Measurements from ENCODE around the gene ANKRD39. TPM values are rescaled to one million over a fixed set of nuclear protein-coding genes. Genes with fewer than 3 reads are reported as not detected.
A peak's percentile ranks its signal among the peaks of the same experiment; 100 is the strongest.
"Not testable (repeated sequence)": the region's sequence is repeated elsewhere in the genome, so short reads cannot be mapped to it uniquely, and the experiment has no call there.

ANKRD39 gene
- polyA plus RNA-seq, 10 donors, result 4.2 to 8.7 (median 6.6) TPM

DNA sequence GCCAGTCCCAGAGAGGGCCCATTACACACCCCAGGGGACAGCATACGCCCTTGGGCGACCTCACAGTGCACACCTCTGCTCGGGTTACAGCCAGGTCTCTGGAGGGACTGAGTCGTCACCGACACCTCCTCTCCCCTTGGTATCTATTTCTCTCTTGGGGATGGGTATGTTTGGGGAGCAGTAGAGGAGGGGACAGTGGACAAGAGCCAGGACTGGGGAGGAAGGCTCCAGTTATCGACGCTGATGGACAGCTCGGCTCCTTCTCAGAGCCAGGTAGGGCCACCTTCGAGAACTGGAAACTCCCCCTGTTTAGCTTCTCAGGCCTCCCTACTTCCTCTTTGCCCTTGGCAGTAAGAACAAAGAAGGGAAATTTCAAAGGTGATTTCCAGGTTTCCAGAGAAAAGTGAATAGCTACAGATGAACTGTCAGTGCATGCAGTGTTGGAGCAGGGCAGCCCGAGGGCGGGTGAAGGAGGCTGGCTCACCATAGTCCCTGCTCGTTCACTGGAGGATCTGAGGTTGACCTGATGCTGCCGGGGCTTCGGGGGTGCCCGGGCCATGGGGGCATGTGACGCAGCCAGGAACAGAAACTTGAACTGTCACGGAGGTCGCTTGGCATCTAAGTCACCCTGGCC is 16.5 kb upstream of the ANKRD39 start:
- DNase-seq, result peak in 1 of 3 donors; percentile 12

DNA sequence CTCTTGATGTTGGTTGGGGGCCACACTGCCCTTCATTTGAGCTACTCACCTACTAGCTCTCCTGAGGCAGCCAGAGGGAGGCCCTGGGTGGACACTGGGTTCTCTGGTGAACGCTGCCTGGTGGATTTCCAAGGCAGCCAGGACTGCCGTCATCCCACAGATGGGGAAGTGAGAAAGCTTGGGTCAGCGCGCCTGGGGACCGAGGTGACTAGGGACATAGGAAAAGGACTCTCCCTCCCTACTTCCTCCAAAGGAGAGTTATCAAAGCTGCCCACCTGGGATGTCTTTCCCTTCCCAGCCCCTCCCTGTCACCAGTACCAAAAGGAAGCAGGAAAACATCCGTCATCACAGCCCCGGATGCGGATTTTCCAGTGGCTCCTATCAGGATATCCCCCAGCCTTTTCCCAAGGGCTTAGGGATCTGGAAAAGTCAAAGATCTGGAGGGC is 15.9 kb upstream of the ANKRD39 start:
- DNase-seq, result no peak

DNA sequence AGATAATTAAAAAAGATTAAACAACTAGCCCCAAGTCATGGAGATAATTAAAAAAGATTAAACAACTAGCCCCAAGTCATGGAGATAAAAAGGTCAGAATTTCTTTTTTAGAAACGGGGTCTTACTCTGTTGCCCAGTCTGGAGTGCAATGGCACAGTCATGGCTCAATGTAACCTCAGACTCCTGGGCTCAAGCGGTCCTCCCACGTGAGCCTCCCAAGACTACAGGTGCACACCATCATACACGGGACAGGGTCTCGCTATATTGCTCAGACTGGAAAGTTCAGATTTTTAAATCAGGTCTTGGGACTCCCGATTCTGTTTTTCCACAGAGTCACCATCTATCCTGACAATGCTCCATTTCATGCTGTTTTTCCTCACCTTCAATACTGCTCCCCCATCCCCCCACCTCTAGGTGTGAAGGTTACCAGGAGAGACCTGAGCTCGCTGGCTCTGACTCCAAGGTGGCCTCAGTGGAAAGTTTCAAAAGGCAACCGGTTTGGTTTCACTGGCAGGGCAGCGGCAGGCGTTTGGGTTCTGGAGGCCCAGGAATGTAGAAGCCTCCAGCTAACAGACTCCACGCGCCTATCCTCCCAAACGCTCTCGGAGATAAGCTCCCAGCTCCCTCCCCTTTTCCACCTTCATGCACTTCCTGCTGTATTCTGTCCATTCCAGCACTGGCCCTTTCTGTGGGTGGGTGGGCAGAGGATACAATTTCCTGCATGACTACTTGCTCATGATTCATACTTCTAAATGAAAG is 15.0 kb upstream of the ANKRD39 start:
- no peak for DNase-seq

DNA sequence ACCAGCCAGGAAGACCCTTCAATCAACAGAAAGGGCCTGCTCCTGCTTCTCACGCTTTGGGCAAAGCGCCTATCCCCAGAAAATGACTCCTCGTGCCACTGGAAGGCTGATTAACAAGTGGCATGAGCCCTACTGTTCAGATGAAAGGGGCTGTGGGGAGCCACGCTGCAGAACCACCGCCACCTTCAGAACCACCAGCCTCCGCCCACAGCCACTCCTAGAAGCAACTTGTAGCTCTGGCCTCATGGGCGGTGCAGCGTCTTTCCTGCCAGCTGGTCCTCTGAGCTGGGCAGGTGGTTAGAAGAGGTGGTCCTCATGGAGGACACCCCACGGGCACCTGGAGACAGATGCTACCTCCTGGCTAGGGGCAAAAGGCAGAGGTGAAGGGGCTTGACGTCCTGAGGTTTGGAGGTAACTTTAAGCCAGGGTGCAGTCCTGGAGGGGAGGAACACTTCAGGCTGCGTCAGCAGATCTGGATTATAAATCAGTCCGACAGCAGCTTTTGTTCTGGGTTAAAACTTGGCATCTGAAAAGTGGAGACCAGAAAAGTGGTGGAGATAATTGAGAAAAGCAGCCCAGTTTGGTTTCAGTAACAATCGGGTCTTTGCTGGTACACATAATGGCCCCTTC is 12.9 kb upstream of the ANKRD39 start:
- DNase-seq, result peak in 1 of 3 donors; percentile 66

DNA sequence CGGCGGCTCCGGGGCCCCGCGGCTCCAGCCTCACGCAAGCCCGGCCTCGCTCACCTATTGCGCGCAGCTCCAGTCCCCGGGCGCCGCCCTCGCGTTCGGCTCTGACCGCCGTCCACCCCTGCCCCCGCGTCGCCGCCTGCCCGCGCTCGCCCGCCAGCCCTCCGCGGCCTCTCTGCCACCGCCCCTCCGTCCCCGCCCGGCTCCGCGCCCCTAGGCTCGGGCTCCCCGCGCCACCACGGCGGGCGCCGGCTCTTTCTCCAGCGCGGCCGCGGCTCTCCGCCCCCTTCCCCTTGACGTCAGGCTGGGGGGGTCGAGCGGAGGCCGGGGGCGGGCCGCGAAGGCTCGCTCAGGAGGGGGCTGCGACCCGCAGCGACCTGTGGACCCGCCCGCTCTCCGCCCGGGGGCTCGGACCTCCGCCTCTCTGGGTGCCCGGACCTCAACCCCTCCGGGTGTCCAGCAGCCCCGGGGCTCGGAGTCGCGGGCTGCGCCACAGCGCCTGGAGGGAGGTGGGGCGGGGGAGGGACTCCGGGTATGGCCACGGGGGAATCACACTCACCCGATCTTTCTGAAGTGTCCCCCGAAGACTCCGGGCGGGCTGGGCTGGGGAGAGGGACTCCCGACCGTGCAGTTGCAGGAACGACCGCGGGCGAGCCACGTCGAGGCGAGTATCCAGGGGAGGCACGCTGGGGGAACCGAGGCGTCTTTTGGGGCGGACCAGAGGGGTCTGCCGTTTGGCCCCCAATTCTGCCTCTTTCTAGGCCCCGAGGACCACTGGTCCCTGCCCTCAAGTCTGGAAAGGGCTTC is 12.2 kb upstream of the ANKRD39 start, which contains the start of gene SEMA4C:
Gene SEMA4C, minus strand, starts transcription at position 259 of the 804 bp plus-strand sequence. CDS start 2,194 bp downstream, outside the sequence.
- DNase-seq, result peak in 2 of 3 donors; percentile 77 to 82

DNA sequence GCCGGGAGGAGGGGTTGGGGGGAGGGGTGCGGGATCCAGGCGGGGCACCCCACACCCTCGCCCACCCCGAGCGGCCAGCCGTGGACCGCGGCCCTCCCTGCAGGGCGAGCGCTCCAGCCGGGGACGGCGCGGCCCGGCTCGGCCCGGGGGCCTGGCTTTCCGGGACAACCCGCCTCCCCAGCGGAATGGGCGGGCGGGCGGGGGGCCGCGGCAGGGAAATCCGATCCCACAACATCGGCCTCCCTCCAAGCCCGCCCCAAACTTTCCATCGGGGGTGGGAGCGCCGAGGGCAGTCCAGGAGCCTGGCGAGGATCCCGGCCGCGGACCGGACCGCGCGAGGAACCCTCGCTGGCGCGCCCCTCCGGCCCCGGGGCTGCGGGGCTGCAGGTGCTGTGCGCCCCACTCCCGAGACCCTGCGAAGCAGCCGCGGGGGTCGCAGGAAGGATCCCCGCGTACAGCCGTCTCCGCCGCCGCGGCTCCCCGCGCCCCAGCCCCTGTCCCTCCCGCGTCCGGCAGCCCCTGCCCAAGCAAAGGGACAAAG is 11.5 kb upstream of the ANKRD39 start:
- DNase-seq, result peak; percentile 84 to 94 (median 90)

DNA sequence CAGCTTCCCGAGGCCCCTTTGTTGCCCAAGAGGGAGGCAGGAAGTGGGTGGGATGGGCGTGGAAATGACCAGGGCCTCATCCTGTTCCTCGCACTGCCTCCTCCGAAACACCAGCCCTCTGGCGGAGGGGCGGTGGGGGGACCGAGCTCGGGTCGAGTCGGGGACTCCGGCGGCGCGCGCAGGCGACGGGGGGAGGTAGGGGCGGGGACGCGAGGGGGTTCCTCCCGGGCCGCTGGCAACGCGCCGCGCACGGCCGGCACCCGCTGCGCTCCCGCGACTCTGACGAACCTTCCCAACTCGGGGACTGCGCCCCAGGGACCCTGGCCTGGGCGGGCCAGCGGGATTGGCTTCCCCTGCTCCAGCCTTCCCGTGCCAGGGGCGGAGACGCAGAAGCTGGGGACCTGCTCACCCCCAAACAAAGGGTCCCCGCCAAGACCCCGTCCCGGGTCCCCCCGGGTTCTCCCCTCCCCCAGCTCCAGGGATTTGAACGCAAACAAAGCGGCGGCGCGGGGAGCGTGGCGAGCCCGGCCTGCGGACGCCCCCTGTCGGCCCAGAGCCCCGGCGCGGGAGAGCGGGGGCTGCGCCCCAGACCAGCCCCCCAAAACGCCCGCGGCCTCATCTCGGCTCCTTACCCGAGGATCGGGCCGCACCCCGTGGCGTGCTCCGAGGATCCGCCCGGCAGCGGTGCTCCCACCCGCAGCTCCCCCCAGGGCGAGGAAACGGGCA is 10.9 kb upstream of the ANKRD39 start:
- peak; percentile 90 to 96 (median 90) for DNase-seq

DNA sequence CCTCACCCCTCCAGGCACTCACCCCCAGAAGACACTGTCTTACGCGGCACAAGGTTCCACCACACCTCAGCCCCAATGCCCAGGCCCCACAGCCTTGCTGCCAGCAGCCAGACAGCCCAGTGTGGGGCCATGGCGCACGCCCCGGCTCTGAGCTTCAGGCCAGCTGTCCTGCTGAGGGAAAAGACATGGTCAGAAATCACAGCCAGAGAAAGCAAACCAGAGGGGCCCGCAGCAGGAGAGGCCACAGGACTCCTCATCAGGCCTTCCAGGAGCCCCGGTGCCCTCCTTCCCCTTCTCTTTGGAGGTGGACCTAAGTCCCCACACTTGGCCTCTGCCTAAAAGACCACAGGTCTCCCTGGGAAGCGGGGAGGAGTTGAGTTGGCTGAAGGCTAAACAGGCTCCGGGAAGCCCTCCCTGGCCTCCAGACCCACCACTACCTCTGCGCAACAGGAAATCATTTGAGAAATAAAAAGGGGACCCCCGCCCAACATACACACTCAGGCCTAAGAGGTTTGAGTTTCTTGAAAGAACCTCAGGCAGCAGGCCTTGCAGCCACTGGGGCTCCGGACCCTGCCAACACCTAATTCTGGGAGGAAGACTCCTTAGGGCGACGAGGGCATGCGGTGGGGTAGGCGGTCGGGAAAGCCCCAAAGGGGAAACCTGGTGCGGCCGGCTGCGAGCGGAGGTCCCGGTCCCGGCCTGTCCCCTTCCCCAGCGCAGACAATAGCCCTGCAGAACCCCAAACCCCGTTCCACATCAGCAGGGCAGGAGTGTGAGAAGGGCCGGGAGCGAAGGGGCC is 10.1 kb upstream of the ANKRD39 start:
- peak in 1 of 3 donors; percentile 56 for DNase-seq

DNA sequence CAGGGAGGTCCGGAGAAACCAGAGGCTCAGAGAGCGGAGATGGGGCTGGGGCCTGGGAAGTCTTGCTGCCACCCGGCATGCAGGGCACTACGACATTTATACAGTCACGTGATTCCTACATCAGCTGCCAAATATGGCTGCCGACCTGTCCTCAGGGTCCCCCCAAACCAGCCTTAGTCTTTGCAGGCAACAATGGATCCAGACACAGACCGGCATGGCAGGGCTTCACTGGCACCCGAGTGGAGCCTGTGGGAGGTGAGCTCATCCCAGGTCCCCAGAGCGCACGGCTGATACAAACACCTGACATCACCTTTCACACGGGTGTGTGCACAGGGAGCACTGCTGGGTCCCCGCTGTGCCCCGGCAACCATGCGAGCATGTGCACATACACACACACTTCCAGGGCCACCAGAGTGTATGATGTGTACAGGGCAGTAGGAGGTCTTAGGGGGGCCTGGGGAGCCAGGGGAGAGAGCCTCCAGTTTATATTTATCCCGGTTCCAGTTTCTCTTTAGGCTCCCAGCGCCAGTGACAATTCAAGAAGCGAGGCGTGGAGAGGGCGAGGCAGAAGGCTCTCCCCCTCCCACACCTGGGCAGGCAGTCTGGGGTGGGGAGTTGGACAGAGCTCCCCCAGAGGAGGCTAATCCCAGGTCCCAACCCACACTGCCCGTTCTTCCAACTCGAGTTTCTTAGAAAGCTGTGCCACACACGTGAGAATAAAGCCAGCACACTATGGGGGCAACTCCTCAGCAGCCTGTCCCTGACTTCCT is 9.4 kb upstream of the ANKRD39 start:
- no peak for DNase-seq

DNA sequence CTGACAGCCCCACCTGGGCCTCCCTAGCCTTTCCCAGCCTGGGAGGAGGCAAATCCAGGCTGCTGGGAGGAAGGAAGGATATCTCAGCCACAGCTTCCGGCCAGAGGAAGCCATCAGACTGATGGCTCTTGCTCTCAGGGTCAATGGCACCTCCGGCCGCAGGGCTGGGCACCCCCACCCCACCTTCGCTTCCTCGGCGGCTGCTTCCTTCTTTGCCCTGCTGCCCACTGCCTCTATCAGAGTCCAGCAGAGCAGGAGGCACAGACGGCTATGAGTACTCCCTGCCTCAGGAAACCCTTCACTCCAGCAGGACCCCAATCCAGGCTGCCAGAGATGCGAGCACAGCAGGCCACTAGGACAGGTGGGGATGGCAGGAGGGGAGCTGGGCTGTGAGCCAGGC is 8.8 kb upstream of the ANKRD39 start:
- DNase-seq, result peak in 1 of 3 donors; percentile 19

DNA sequence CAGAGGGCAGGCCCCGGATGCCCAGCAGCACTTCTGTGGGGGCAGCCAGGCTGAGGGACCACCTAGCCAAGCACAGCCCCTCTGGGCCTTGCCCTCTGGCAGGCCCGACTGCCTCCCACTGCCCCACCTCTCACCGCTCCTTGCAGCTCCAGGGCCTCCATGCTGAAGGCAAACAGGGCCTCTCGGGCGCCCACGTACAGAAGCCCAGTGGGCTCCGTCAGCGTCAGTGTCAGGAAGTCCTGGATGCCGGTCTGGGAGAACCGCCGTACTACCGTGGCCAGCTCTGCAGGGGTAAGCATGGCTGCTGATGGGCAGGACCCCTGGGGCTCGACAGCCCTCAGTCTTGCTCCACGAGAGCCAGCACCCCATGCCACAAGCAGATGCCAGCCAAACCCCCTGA is 8.3 kb upstream of the ANKRD39 start:
- peak in 1 of 3 donors; percentile 3 for DNase-seq

DNA sequence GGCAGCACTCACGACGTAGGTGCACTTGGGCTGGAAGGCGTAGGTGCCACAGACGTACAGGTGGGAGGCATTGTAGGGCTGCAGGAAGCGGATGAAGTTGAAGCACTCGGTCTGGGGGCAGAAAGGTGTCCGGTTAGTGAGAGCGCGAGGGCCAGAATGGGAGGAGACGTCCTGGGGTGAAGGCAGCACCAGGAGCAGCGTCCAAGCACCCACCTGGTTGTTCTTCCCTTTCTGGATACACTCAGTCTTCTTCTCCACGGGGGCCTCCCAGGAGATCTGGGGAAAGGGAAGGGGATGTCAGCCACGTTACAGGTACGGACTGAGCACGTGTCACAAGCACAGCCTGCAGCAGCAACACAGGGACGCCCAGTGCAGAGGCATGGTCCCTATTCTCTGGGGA is 7.8 kb upstream of the ANKRD39 start:
- DNase-seq, result no peak

DNA sequence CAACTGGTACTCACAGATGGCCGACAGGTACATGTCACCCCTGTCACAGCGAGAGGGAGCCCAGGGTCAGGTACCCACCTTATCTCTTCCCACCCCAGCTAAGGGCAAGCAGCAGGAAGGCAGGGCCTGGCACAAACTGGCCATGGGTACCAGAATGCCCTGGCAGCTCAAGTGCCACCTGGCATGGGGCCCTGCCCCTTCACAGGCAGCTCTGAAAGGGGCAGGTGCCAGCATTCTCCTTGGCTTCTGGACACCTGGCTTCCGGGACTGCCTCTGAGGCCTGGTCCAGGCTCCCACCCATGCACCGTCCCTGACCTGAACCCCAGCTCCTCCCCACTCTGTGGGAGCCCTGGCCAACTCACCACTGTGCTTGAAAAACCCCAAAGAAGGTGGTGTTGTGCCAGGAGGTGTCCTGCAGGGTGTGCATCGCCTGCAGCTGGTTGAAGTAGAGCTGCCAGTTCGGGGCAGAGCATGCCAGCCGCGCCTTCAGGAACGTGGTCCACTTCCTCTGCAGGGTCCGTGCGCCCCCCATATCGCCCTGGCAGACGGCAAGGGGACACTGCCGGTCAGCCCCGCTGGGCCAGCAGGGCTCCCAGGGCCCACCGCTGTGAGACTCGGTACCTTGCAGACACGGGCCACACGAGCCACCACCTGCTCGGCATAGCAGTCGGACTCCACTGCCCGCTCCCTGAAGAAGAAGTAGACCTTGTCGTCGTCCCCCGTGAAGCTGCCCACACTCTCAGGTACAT is 6.7 kb upstream of the ANKRD39 start:
- DNase-seq, result no peak

DNA sequence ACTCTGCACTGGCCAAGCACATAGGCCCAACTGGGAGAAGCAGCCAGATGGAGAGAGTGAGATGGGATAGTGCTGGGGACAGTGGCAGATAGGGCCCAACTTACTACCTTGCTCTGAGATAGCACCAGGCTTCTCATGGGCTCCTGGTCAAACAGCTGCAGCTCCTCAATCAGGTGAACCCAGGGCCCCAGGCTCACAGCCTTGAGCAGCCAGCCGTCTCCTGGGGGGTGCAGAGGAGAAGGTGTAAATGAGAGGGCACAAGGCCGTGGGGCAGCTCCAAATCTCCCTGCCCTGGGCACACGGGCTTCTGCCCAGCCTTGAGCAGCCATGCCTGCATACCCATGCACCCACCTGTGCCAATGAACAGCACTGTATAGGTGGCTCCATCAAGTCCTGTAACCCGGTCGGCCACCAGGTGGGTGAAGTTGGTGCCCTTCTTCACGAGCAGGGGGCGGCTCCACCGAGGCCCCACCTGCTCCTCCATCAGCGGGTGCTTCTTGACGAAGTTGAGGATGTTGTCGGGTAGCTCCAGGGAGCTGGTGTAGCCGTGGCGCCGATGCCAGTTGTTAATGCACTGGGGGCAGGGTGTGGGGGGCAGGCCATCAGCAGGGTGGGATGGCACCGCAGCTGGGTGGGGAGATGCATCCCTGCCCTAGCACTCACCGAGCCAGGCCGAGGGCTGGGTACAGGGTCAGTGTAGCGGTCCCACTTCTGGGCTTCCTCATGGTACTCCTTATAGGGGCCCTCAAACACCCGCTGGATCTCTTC is 5.9 kb upstream of the ANKRD39 start:
- no peak for DNase-seq

DNA sequence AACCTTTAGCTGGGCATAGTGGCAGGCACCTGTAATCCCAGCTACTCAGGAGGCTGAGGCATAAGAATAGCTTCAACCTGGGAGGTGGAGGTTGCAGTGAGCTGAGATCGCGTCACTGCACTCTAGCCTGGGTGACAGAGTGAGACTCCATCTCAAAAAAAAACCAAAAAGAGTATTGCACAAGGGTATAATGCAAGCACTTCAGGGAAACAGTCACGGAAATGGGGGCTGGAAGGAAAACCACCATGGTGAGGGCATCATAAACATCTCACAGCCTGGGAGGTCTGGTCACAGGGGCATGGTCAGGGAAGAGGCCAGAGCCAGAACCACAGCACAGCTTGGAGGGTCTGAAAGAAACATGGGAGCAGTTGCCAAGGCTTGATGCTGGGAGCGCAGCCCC is 5.2 kb upstream of the ANKRD39 start:
- not testable (repeated sequence) for DNase-seq

DNA sequence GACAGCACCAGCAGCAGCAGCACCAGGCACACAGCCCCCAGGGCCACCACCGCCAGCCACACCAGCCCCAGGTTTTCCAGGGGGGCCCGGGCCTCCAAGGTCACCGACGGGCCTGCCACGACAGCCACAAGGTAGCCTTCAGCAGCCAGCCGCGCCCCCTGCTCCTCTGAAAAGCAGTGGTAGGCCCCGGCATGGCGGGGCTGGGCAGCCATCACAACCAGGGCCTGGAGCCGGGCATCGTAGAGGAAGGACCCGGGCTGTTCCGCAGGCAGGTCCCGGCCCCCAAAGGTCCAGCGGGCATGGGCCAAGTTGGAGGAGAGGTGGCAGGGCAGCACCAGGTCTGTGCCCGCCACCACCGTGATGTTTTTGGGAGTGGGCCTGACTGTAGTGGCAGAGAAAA is 3.3 kb upstream of the ANKRD39 start:
- no peak for DNase-seq
